Naive B cell (primary cell): ENCODE measurements around the gene SND1. TPM values are rescaled to one million over a fixed set of nuclear protein-coding genes. Genes with fewer than 3 reads are reported as not detected.
"Not testable (repeated sequence)": the region's sequence is repeated elsewhere in the genome, so short reads cannot be mapped to it uniquely, and the experiment has no call there.

ENCODE experiments used
- ATAC-seq, 2 donors: fragments of 150-1000 bp; cut with Tn5 transposase; 2 replicates each; pipeline ENCODE4 v1.10.0; 2021; ENCODE audit warnings: low read depth in 2 of 2, mild to moderate bottlenecking in 2 of 2, moderate library complexity in 2 of 2
- DNase-seq: peaks from one replicate; pipeline ENCODE4 v3.0.0; 2022
- H3K27ac Mint-ChIP-seq, 6 donors: one replicate each; pipeline ENCODE4 v1.8.0; 2020 to 2022; ENCODE audit warnings: mild to moderate bottlenecking in 6 of 6, mixed read lengths in 6 of 6, moderate library complexity in 5 of 6, inconsistent platforms in 2 of 6
- H3K27me3 Mint-ChIP-seq, 3 donors: one replicate each; pipeline ENCODE4 v1.8.0; 2021 to 2022; ENCODE audit warnings: mixed read lengths in 3 of 3, mild to moderate bottlenecking in 1 of 3
- H3K36me3 Mint-ChIP-seq, 2 donors: one replicate each; pipeline ENCODE4 v1.8.0; 2020 to 2022; ENCODE audit warnings: mixed read lengths in 2 of 2, inconsistent platforms in 1 of 2, mild to moderate bottlenecking in 1 of 2
- H3K4me1 Mint-ChIP-seq, 3 donors: one replicate each; pipeline ENCODE4 v1.8.0; 2020 to 2022; ENCODE audit warnings: mixed read lengths in 3 of 3, inconsistent platforms in 1 of 3, mild to moderate bottlenecking in 1 of 3, moderate library complexity in 1 of 3
- H3K4me3 Mint-ChIP-seq, 8 donors: one replicate each; pipeline ENCODE4 v1.8.0; 2020 to 2022; ENCODE audit warnings: mild to moderate bottlenecking in 8 of 8, mixed read lengths in 8 of 8, moderate library complexity in 8 of 8, inconsistent platforms in 2 of 8
- H3K9me3 Mint-ChIP-seq, 7 donors: one replicate each; pipeline ENCODE4 v1.8.0; 2020 to 2022; ENCODE audit warnings: mixed read lengths in 7 of 7, mild to moderate bottlenecking in 5 of 7, inconsistent platforms in 2 of 7, moderate library complexity in 1 of 7
- polyA plus RNA-seq, 6 donors: library from polyadenylated mRNA; unstranded; fragments of 300-500 nt; fragmentation: Illumina TruSeq; gene quantifications; one replicate each; pipeline ENCODE4 v1.2.3, GENCODE V29; 2021; ENCODE audit warnings: low read depth in 6 of 6

The SND1 gene
- polyA plus RNA-seq, 6 donors from 2014 or later = 50.6 to 83.1 (median 74.2) TPM

DNA sequence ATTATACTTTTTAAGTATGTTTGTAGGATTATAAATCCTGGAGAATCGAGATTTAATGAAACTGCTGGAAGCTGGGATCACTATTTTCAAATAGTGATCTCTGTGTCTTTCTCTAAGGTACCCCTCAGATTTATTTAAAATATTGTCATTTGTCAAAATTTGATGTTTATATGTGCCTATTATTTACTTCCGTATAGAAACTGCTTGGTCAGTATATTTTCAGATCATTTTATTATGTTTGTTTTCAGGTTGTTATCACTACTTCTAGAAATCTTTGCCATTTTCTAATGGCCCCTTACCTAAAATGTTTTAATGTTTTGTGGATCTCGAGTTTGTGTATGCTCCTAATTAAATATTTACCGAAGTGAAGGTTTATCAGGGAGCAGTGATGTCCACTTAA is 183.7 kb downstream of the SND1 start:
- ATAC-seq = no peak
- Mint-ChIP-seq H3K36me3 (peaks cover 28 to 29% of the 10 kb centered on the region in 2 donors), H3K4me3 (no peak overlapping the region), H3K4me1 (peaks cover 5 to 19% (median 12%) of the 10 kb centered on the region in 3 donors), H3K27ac (no peak overlapping the region), H3K27me3 (no peaks in the 10 kb centered on the region), H3K9me3 (peaks cover 10 to 38% (median 26%) of the 10 kb centered on the region in 7 donors)
- DNase-seq = no peak

DNA sequence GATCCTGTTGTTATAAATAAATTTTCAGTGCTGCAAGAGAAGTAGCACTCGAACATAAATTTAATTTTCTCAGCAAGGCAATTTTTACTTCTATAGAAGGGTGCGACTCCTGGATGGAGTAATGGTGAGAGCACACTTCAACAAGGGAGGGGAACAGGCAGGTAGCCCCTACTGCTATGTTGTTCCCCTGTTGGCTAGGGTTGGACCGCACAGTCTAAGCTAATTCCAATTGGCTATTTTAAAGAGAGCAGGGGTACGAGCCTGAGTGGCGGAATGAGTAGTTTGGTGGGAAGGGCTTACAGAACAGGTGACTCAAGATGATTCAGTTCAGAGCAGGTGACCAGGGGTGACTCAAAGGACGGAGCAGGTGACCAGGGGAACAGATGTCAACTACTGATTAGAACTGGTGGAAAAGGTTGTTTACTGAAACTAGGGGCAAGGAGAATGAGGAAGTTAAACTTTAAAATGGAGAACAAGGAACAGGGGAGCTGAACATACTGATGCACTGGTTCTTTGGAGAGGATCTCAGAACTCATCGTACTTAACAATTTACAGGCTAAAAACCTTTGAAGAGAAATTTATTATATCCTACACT is 185.9 kb downstream of the SND1 start:
- Mint-ChIP-seq H3K36me3 (peaks cover 28 to 32% of the 10 kb centered on the region in 2 donors), H3K4me1 (peaks cover 5 to 18% (median 8%) of the 10 kb centered on the region in 3 donors), H3K4me3 (peak overlapping the region in 3 of 8 donors; percentile 2 to 66 (median 51)), H3K27ac (peak overlapping the region in 4 of 6 donors; percentile 51 to 96 (median 58)), H3K9me3 (peaks cover 10 to 38% (median 26%) of the 10 kb centered on the region in 7 donors)
- H3K27me3 Mint-ChIP-seq = not testable (repeated sequence)
- ATAC-seq (peak; percentile 55), DNase-seq (peak; percentile 6)

DNA sequence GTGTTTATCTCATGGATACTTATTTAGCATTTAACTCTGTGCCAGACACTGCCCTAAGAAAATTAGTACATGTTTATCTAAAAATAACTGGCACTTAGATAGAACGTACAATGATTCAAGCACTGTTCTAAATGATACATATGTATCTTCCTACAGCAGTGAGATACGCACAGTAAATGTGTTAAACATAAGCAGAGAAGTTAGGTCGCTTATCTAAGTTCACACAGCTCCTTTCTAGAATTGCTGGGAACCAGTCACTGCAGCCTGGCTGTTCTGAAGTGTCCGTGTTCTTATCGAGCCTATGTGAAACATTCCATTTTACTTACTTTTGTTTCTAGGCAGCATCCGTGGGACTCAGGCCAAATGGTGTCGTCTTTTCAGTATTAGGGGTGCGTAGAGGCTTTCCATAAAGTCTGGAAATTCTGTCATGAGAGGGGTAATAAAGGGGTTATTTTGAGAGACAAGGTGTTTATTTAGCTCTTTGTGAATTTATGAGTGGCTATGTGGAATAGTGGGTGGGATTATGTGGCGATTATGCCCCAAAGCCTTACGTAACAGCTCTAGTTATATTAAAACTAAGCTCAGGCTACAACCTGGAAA is 186.9 kb downstream of the SND1 start:
- Mint-ChIP-seq H3K4me3 (no peak overlapping the region), H3K27me3 (no peaks in the 10 kb centered on the region), H3K4me1 (peaks cover 5 to 18% (median 8%) of the 10 kb centered on the region in 3 donors), H3K36me3 (peaks cover 28 to 34% of the 10 kb centered on the region in 2 donors), H3K27ac (no peak overlapping the region), H3K9me3 (peaks cover 10 to 38% (median 26%) of the 10 kb centered on the region in 7 donors)
- DNase-seq (no peak), ATAC-seq (no peak)

DNA sequence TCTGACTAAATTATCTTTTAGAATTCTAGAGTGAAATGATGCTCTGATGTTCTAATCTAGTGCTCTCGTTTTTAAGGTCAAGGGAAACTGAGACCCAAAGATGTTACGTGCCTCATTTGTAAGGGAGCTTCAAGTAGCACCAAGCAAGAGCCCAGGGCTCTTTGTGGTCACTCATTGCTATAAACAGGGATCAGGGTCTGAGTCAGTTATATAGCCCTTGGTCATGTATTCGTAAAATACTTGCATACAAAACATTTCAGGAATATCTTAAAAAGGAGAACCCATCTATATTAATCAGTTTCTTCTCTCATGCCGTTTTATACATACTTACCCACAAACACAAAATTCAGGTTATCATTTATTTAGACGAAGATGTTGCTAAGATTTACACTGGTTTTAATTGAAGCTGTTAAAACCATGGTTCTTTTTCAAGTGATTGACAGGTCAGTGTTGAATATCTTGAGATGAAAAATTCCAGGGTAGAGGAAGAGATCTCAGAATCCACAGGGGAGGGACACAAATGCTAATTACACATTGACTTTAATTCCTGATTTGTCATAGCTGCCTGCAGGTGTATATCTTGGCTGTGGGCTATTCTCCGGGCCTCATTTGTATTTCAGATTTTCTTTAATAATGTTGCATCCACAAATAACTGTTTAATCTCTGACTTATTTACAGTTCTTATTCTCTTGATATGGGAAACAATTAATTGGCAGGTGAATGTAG is 188.4 kb downstream of the SND1 start:
- peaks cover 7 to 33% (median 24%) of the 10 kb centered on the region in 7 donors for H3K9me3 Mint-ChIP-seq
- peaks cover 29 to 37% of the 10 kb centered on the region in 2 donors for H3K36me3 Mint-ChIP-seq
- no peaks in the 10 kb centered on the region for H3K27me3 Mint-ChIP-seq
- ATAC-seq = no peak
- H3K4me1 Mint-ChIP-seq = peaks cover 5 to 22% (median 12%) of the 10 kb centered on the region in 3 donors
- H3K4me3 Mint-ChIP-seq = no peak overlapping the region
- DNase-seq = no peak
- no peak overlapping the region for H3K27ac Mint-ChIP-seq

DNA sequence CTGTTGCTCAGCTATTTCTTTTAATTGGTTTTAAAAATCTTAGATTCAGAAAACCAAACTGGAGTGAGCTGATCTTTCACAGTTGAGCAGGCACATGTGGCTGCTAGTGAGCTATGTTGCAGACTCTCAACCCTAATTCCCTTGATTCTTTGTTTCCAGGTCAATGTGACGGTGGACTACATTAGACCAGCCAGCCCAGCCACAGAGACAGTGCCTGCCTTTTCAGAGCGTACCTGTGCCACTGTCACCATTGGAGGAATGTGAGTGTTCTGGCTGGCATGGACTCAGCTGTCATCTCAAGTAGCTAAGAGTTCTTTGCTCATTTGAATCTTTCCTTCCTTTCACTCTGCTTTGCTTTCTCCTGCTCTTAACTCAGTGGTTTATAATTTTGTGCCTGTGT is 192.2 kb downstream of the SND1 start:
- Mint-ChIP-seq H3K9me3 (peaks cover 0 to 3% (median 0%) of the 10 kb centered on the region in 7 donors), H3K36me3 (peaks cover 11 to 17% of the 10 kb centered on the region in 2 donors), H3K4me3 (no peak overlapping the region), H3K27ac (peak overlapping the region in 4 of 6 donors; percentile 0 to 54 (median 39)), H3K4me1 (peaks cover 20 to 22% (median 22%) of the 10 kb centered on the region in 3 donors), H3K27me3 (no peaks in the 10 kb centered on the region)
- ATAC-seq (no peak), DNase-seq (no peak)

DNA sequence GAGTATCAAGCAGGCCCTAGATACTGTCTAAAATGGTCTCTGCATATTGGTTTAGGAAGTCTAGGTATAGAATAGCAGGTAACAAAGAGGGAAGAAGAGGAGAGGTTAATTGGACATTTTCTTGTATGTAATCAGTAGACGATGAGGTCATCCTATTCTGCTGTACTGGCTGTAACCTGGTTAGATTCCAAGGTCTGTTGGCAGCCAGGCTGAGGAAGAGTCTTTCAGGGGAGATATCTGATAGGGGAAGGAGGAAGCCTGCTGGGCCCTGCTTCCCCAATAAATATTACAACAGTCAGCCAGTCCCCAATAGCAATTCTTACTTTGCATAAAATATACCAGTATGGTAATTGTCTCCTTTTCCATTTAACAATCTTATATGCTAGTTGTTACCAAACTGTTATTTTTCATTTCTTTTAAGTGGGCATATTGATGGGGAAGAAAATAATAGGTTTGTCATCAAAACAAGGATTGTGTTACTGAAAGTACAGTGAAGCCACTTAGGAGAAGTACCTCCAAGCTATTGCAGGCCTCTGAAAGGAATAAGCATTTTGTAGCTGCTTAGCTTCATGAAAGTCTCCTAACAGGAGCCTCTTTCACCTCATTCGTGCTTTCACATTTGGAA is 192.8 kb downstream of the SND1 start:
- DNase-seq (no peak), ATAC-seq (no peak)
- peaks cover 17 to 18% of the 10 kb centered on the region in 2 donors for H3K36me3 Mint-ChIP-seq
- H3K27ac Mint-ChIP-seq = peak overlapping the region in 5 of 6 donors; percentile 0 to 44 (median 17)
- no peak overlapping the region for H3K4me3 Mint-ChIP-seq
- H3K9me3 Mint-ChIP-seq = no peaks in the 10 kb centered on the region
- H3K27me3 Mint-ChIP-seq = no peaks in the 10 kb centered on the region
- peaks cover 22 to 23% (median 22%) of the 10 kb centered on the region in 3 donors for H3K4me1 Mint-ChIP-seq

DNA sequence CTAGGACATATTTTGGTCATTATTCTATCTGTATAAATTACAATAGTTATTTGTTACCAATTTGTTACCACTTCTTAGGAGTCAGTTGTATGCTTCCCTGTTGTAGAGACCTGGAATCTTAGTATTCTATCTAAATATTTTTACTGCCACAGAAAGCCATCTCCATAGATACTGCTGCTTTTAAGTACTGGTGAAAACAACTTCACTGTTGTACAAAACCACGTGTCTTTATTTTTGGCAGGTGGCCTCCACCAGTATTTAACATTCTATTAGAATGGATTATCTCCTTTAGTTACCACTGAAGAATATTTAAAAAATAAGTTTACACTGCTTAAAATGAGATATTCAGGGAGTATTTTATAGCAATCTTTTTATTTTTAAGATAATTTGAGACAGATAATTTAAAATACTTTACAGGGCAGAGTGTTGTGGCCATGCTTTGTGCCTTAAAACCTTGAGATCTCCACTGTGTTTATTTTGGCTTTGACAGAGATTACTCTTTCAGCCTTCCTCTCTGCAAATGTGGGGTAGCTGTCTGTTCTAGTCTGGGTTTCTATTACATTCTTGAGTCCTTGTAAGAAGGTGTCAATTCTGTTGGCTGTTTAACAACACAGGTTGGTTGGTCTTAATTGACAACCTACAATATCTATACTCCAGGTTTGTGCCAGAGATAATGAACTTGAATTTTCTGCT is 193.7 kb downstream of the SND1 start:
- peaks cover 22 to 26% (median 22%) of the 10 kb centered on the region in 3 donors for H3K4me1 Mint-ChIP-seq
- no peaks in the 10 kb centered on the region for H3K27me3 Mint-ChIP-seq
- H3K36me3 Mint-ChIP-seq = peaks cover 18 to 22% of the 10 kb centered on the region in 2 donors
- ATAC-seq (no peak), DNase-seq (no peak)
- no peak overlapping the region for H3K4me3 Mint-ChIP-seq
- H3K9me3 Mint-ChIP-seq = no peaks in the 10 kb centered on the region
- H3K27ac Mint-ChIP-seq = no peak overlapping the region

DNA sequence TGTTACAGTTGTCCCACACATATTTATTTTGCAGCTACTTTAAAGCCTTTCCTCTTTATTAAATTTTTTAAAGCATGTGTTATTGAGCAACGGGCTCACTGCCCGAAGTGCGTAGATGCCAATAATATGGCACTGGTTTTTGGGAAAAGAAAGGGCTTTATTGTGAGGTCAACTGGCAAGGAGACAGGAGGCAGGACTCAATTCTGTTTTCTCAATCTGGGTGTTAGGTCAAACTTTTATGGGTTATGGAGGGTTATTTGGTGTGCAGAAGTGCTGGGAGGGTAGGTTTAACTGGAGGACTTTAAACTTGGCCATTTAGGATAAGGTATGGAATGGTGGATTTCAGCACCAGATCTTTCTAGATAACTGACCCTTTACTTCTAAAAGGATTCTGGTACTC is 195.6 kb downstream of the SND1 start:
- Mint-ChIP-seq H3K27ac (peak overlapping the region in 2 of 6 donors; percentile 5 to 82), H3K9me3 (no peaks in the 10 kb centered on the region), H3K36me3 (peaks cover 25 to 30% of the 10 kb centered on the region in 2 donors), H3K4me3 (peak overlapping the region in 1 of 8 donors; percentile 33), H3K27me3 (no peaks in the 10 kb centered on the region), H3K4me1 (peaks cover 22 to 30% (median 27%) of the 10 kb centered on the region in 3 donors)
- ATAC-seq = no peak
- DNase-seq = no peak

DNA sequence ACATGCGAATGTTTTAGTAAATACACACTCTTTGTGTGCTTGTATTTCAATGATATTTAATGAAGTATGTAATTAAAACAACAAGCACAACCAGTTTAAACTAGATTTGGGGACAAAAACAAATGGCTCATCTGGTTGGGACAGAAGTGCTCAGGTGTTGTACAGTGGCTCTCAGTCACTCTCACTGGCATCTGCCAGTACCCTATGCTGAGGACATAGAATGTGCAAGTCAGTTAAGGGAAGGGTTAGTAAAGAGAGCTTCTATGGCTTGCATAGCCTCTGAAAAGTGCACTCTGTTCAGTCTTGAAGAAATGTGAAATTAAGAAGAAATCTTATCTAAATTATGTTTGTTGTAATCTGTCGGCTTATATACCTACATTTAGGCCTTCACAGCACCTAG is 196.2 kb downstream of the SND1 start:
- H3K4me3 Mint-ChIP-seq = peak overlapping the region in 1 of 8 donors; percentile 25
- no peak for DNase-seq

DNA sequence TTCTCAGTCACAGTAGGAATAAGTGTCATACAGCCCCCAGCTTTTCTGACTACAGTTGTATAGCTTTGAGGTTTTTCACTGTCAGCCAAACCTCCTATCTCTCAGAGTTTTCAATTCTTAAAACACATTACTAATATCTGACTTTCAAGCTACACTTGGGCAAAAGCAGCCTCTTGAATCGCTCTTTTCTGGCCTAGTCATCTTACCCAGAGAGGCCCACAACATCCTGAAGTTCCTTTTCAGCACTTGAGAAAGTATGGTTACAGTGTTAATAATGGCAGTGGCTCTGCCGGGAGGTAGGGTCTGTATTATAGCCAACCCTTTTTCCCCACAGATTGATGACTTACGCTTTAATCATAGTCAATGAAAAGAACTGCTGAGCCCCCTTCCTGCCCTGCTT is 198.2 kb downstream of the SND1 start:
- Mint-ChIP-seq H3K9me3 (no peaks in the 10 kb centered on the region), H3K4me1 (peaks cover 18 to 24% (median 22%) of the 10 kb centered on the region in 3 donors), H3K27me3 (no peaks in the 10 kb centered on the region), H3K27ac (no peak overlapping the region), H3K36me3 (peaks cover 8 to 21% of the 10 kb centered on the region in 2 donors), H3K4me3 (no peak overlapping the region)
- ATAC-seq = no peak
- no peak for DNase-seq

More for the DNA sequence above, 196.2 kb downstream of the SND1 start:
- H3K9me3 Mint-ChIP-seq = no peaks in the 10 kb centered on the region
- peaks cover 22 to 30% (median 27%) of the 10 kb centered on the region in 3 donors for H3K4me1 Mint-ChIP-seq
- no peak for ATAC-seq
- H3K27me3 Mint-ChIP-seq = no peaks in the 10 kb centered on the region
- H3K36me3 Mint-ChIP-seq = peaks cover 19 to 30% of the 10 kb centered on the region in 2 donors
- H3K27ac Mint-ChIP-seq = no peak overlapping the region

DNA sequence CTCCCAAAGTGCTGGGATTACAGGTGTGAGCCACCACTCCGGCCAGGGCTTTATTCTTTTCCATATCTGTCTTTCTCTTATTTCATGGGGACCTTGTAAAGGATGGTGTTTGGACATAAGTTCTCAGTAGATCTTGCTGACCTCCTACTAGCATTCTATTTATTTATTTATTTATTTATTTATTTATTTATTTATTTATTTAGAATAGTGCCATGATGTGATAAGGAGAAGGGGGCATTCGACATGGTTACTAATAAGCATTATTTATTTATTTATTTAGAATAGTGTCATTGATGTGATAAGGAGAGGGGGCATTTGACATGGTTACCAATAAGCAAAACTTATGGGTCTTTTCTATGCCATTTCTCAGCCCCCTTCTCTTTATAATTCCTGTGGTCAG is 202.4 kb downstream of the SND1 start:
- no peaks in the 10 kb centered on the region for H3K9me3 Mint-ChIP-seq
- ATAC-seq = no peak
- no peak for DNase-seq
- H3K36me3 Mint-ChIP-seq = peaks cover 8 to 17% of the 10 kb centered on the region in 2 donors
- H3K27me3 Mint-ChIP-seq = no peaks in the 10 kb centered on the region
- H3K4me3 Mint-ChIP-seq = peak overlapping the region in 2 of 8 donors; percentile 14 to 29
- peaks cover 0 to 15% (median 14%) of the 10 kb centered on the region in 3 donors for H3K4me1 Mint-ChIP-seq
- H3K27ac Mint-ChIP-seq = no peak overlapping the region

DNA sequence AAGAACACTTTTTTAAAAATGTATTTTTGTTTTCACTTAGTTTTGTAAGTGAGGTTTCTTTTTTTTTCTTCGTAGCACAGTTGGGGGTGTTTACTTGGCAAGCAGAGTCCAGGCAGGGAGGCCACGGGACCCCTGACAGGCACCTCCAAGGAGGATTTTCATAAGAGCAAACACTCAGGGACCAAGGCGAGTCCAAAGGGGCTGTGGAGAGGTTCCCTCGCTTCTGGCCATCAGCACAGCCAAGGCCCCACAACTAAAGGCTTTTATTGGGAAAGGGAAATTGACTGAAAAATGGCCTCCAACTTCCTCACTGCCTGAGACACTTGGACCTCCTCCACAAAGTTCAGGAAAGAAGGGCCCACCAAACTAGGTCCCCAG is 205.5 kb downstream of the SND1 start:
- H3K27ac Mint-ChIP-seq = no peak overlapping the region
- H3K4me1 Mint-ChIP-seq = peaks cover 0 to 15% (median 7%) of the 10 kb centered on the region in 3 donors
- DNase-seq (no peak), ATAC-seq (no peak)
- H3K27me3 Mint-ChIP-seq = no peaks in the 10 kb centered on the region
- no peaks in the 10 kb centered on the region for H3K9me3 Mint-ChIP-seq
- H3K36me3 Mint-ChIP-seq = no peaks in the 10 kb centered on the region
- no peak overlapping the region for H3K4me3 Mint-ChIP-seq
